ENCODE data around the gene CDC42BPB.

- TF ChIP-seq CTCF (IDR thresholded peaks at IDR 0.05; ENCODE audit: low read depth, low read length, poor library complexity, severe bottlenecking), result no peak
- TF ChIP-seq EZH2phosphoT487 (IDR thresholded peaks at IDR 0.05; ENCODE audit: borderline replicate concordance, low read length), result no peak
Measured at GRCh38 chr14:103099733-103100280, 42.5 kb upstream of the CDC42BPB start.

Data from DOHH2 (cell line).